GM18498 (cell line): ENCODE results near the gene OXLD1.
"Not testable (repeated sequence)": the region's sequence is repeated elsewhere in the genome, so short reads cannot be mapped to it uniquely, and the experiment has no call there.

Experiments
- ATAC-seq: cut with Tn5 transposase; IDR thresholded peaks from one replicate; pipeline ENCODE4 v1.9.1; 2021; ENCODE audit warnings: mild to moderate bottlenecking, moderate library complexity; ENCODE audit not compliant: unreplicated experiment

The OXLD1 gene

GRCh38 chr17:81621494-81622130, 44.8 kb downstream of the OXLD1 start:
- no peak for ATAC-seq

- ATAC-seq = not testable (repeated sequence)
These were observed 48.1 kb downstream of the OXLD1 start for GRCh38 chr17:81618307-81618706.

- ATAC-seq = no peak
These were observed 49.5 kb downstream of the OXLD1 start for GRCh38 chr17:81616877-81617276.

- no peak for ATAC-seq
These were observed 50.9 kb downstream of the OXLD1 start for GRCh38 chr17:81615401-81615930.
